Endothelial cell of umbilical vein (primary cell): ENCODE data around the gene TBC1D5.
A peak's percentile ranks its signal among the peaks of the same experiment; 100 is the strongest.

Experiments
- CTCF ChIP-seq, 2 donors: IDR thresholded peaks; 1 replicate in 1 of 2; 2 replicates in 1 of 2; pipeline ENCODE4 v1.5.1; 2011; ENCODE audit warnings: low read length in 2 of 2, mild to moderate bottlenecking in 2 of 2, moderate library complexity in 2 of 2, control low read depth in 1 of 2, inconsistent platforms in 1 of 2, low read depth in 1 of 2; ENCODE audit not compliant: insufficient read depth in 1 of 2; ENCODE audit errors: extremely low read depth in 1 of 2
- EZH2 ChIP-seq: IDR thresholded peaks from 2 replicates; pipeline ENCODE4 v1.6.1; 2012; ENCODE audit warnings: borderline replicate concordance, low read depth, mild to moderate bottlenecking, moderate library complexity, low read length, inconsistent platforms; ENCODE audit not compliant: severe bottlenecking
- GATA2 ChIP-seq: IDR thresholded peaks from 2 replicates; pipeline ENCODE4 v1.7.0; 2011; ENCODE audit warnings: low read depth, mild to moderate bottlenecking, moderate library complexity, mixed read lengths, low read length; ENCODE audit not compliant: insufficient read length, insufficient read depth
- JUN ChIP-seq: IDR thresholded peaks from 2 replicates; pipeline ENCODE4 v1.6.1; 2011; ENCODE audit warnings: borderline replicate concordance, low read depth; ENCODE audit not compliant: insufficient read length, insufficient read depth
- MAX ChIP-seq: IDR thresholded peaks from 2 replicates; pipeline ENCODE4 v1.6.1; 2011; ENCODE audit not compliant: insufficient read depth, insufficient read length
- POLR2A ChIP-seq: IDR thresholded peaks from 2 replicates; pipeline ENCODE4 v1.6.1; 2012; ENCODE audit warnings: low read depth, mild to moderate bottlenecking, control low read depth, low read length

GRCh38 chr3:17412950-17413530, 329.4 kb downstream of the TBC1D5 start:
- TF ChIP-seq CTCF (IDR thresholded peaks at IDR 0.05; ENCODE audit: extremely low read depth in 1 of 2, insufficient read depth in 1 of 2, low read depth in 1 of 2, low read length in 2 of 2), result peak; percentile 56 to 63
- no peak for TF ChIP-seq POLR2A
- no peak for TF ChIP-seq MAX
- TF ChIP-seq EZH2, result no peak
- no peak for TF ChIP-seq JUN
- TF ChIP-seq GATA2, result no peak
